HEK293T (cell line): ENCODE data around the gene ERN1.

Source experiments
- CTCF ChIA-PET: fragments of 350-600 bp; formaldehyde crosslinking; extraction: SDS; loops from one replicate; lab custom pipeline; 2021; ENCODE audit warnings: antibody characterized with exemption, inconsistent platforms; lab: Yijun Ruan, JAX
- POLR2A ChIA-PET: fragments of 350-600 bp; formaldehyde crosslinking; extraction: SDS; loops from one replicate; lab custom pipeline; 2020; ENCODE audit warnings: antibody characterized with exemption, inconsistent platforms; lab: Yijun Ruan, JAX
- DNase-seq: peaks from one replicate; pipeline ENCODE4 v3.0.0; 2012; ENCODE audit warnings: mixed read lengths; ENCODE audit errors: extremely low spot score
- ARNT ChIP-seq: fragments of 450-650 bp; IDR thresholded peaks from 2 replicates; pipeline ENCODE4 v1.6.1; 2017; ENCODE audit warnings: mild to moderate bottlenecking
- BHLHE40 ChIP-seq: fragments of 450-650 bp; IDR thresholded peaks from 2 replicates; pipeline ENCODE4 v1.6.1; 2016; ENCODE audit warnings: mild to moderate bottlenecking, moderate library complexity, borderline replicate concordance
- CTBP1 ChIP-seq: fragments of 450-650 bp; IDR thresholded peaks from 2 replicates; pipeline ENCODE4 v1.6.1; 2016; ENCODE audit warnings: borderline replicate concordance
- ELF4 ChIP-seq: fragments of 450-650 bp; IDR thresholded peaks from 2 replicates; pipeline ENCODE4 v1.6.1; 2017; ENCODE audit warnings: antibody characterized with exemption
- FOXA1 ChIP-seq: fragments of 450-650 bp; IDR thresholded peaks from 2 replicates; pipeline ENCODE4 v1.6.1; 2016; ENCODE audit warnings: mild to moderate bottlenecking
- FOXK2 ChIP-seq: fragments of 450-650 bp; IDR thresholded peaks from 2 replicates; pipeline ENCODE4 v1.6.1; 2016; ENCODE audit warnings: mild to moderate bottlenecking
- FOXM1 ChIP-seq: fragments of 450-650 bp; IDR thresholded peaks from 2 replicates; pipeline ENCODE4 v1.6.1; 2017; ENCODE audit warnings: mild to moderate bottlenecking, borderline replicate concordance
- HDGF ChIP-seq: fragments of 450-650 bp; IDR thresholded peaks from 2 replicates; pipeline ENCODE4 v1.6.1; 2017; ENCODE audit warnings: antibody characterized with exemption, borderline replicate concordance
- L3MBTL2 ChIP-seq: fragments of 450-650 bp; conservative IDR thresholded peaks from 2 replicates; pipeline ENCODE4 v1.6.1; 2016; ENCODE audit warnings: mild to moderate bottlenecking
- LEF1 ChIP-seq: fragments of 450-650 bp; IDR thresholded peaks from 2 replicates; pipeline ENCODE4 v1.6.1; 2017; ENCODE audit warnings: mild to moderate bottlenecking, borderline replicate concordance
- NFRKB ChIP-seq: fragments of 450-650 bp; IDR thresholded peaks from 2 replicates; pipeline ENCODE4 v1.6.1; 2016; ENCODE audit warnings: mild to moderate bottlenecking, moderate library complexity
- PKNOX1 ChIP-seq: fragments of 450-650 bp; IDR thresholded peaks from 2 replicates; pipeline ENCODE4 v1.6.1; 2016
- SP1 ChIP-seq: fragments of 450-650 bp; IDR thresholded peaks from 2 replicates; pipeline ENCODE4 v1.6.1; 2017
- SUZ12 ChIP-seq: fragments of 450-650 bp; IDR thresholded peaks from 2 replicates; pipeline ENCODE4 v1.6.1; 2016; ENCODE audit warnings: mild to moderate bottlenecking
- TARDBP ChIP-seq: fragments of 450-650 bp; IDR thresholded peaks from 2 replicates; pipeline ENCODE4 v1.6.1; 2016
- ZNF384 ChIP-seq: fragments of 450-650 bp; IDR thresholded peaks from 2 replicates; pipeline ENCODE4 v1.6.1; 2016

The ERN1 gene

DNA sequence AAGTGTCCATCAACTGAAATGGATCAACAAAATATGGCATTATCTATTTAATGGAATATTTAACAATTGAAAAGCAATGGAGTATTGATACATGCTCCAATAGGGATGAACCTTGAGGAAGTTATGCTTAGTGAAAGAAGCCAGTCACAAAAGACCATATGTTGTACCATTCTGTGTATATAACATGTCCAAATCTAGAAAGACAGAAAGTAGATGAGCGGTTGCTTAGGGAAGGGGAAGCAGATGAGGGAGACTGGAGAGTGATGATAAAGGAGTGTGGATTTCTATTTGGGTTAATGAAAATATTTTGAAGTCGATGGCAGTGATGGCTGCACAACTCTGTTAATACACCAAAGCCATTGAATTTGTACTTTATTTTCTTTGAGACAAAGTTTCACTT is 8.5 kb upstream of the ERN1 start:
- no peak for DNase-seq
- POLR2A ChIA-PET, result no interaction called here
- CTCF ChIA-PET, result no interaction called here
- TF ChIP-seq NFRKB (no peak), L3MBTL2 (no peak), HDGF (no peak), ZNF384 (no peak), BHLHE40 (no peak), CTBP1 (no peak), PKNOX1 (no peak), TARDBP (no peak), FOXK2 (no peak), LEF1 (no peak), FOXM1 (no peak), SP1 (no peak), FOXA1 (no peak), ARNT (no peak), SUZ12 (no peak), ELF4 (no peak)

- no peak for TF ChIP-seq PKNOX1
- no peak for TF ChIP-seq CTBP1
- no peak for TF ChIP-seq LEF1
- no peak for TF ChIP-seq ELF4
- TF ChIP-seq ZNF384, result no peak
- TF ChIP-seq NFRKB, result no peak
- no peak for TF ChIP-seq FOXK2
- TF ChIP-seq FOXM1, result no peak
- TF ChIP-seq HDGF, result no peak
- no peak for TF ChIP-seq L3MBTL2
- no peak for TF ChIP-seq TARDBP
- TF ChIP-seq SUZ12, result no peak
- TF ChIP-seq FOXA1, result no peak
- no peak for TF ChIP-seq ARNT
- TF ChIP-seq BHLHE40, result no peak
- no peak for TF ChIP-seq SP1
- ChIA-PET CTCF (interaction anchor here (0.8 to 4.3 kb wide), 4 partner anchors 10 to 146 kb away, joined by 3 to 106 read pairs (median 34); no protein-coding TSS in a partner anchor), POLR2A (interaction anchor here (3.6 kb wide), 1 partner anchor 11 kb away, joined by 20 read pairs; no protein-coding TSS in a partner anchor)
- DNase-seq, result no peak
Observed at GRCh38 chr17:64135000-64135399, 5.1 kb upstream of the ERN1 start.

GRCh38 chr17:64134216-64134970 is 4.4 kb upstream of the ERN1 start:
- no peak for DNase-seq
- POLR2A ChIA-PET, result interaction anchor here (0.6 to 3.6 kb wide), 4 partner anchors 11 to 106 kb away, joined by 3 to 20 read pairs (median 6); no protein-coding TSS in a partner anchor
- CTCF ChIA-PET, result interaction anchor here (0.7 to 4.3 kb wide), 30 partner anchors 10 to 224 kb away, joined by 3 to 106 read pairs (median 4); no protein-coding TSS in a partner anchor
- no peak for TF ChIP-seq FOXK2
- TF ChIP-seq CTBP1, result no peak
- TF ChIP-seq SP1, result no peak
- no peak for TF ChIP-seq LEF1
- no peak for TF ChIP-seq SUZ12
- no peak for TF ChIP-seq BHLHE40
- no peak for TF ChIP-seq ZNF384
- TF ChIP-seq PKNOX1, result no peak
- TF ChIP-seq L3MBTL2, result no peak
- TF ChIP-seq FOXM1, result no peak
- no peak for TF ChIP-seq ARNT
- TF ChIP-seq FOXA1, result no peak

DNA sequence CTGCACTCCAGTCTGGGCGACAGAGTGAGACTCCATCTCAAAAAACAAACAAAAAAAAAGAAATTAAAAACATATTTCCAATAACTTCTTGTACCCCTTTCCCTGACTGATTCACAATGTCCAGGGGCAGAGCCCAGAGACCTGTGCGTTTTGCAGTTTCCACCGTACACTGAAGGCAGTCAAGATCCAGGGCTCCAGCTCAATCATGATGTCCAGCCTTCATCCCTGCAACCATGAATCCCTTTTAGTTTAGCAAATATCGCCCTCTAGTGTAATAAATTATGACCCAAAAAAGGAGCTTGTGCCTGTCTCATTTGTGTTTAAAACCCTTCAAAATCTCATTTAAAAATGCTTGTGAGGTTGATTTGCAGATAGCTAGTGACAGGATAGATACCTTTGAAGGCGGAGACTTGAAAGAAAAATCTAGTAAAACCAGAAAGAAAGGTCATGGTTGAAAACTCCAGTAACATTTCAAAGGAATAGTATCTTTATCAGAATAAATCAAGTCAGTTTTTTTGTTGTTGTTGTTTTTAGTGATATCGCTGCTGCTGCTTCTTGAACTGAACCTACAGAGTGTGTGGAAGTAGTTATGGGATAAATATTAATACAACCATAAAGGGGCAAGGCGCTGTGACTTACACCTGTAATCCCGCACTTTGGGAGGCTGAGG is 3.7 kb upstream of the ERN1 start:
- ChIA-PET POLR2A (interaction anchor here (0.6 to 3.6 kb wide), 4 partner anchors 12 to 105 kb away, joined by 3 to 20 read pairs (median 6); no protein-coding TSS in a partner anchor), CTCF (interaction anchor here (0.6 to 4.3 kb wide), 34 partner anchors 9 to 269 kb away, joined by 3 to 106 read pairs (median 4); partner anchors contain the start of gene ICAM2)
- peak; percentile 67 for DNase-seq
- peak; percentile 50; the same call in 1 of the 2 replicates for TF ChIP-seq PKNOX1
- TF ChIP-seq FOXK2, result no peak
- no peak for TF ChIP-seq ZNF384
- TF ChIP-seq NFRKB, result no peak

DNA sequence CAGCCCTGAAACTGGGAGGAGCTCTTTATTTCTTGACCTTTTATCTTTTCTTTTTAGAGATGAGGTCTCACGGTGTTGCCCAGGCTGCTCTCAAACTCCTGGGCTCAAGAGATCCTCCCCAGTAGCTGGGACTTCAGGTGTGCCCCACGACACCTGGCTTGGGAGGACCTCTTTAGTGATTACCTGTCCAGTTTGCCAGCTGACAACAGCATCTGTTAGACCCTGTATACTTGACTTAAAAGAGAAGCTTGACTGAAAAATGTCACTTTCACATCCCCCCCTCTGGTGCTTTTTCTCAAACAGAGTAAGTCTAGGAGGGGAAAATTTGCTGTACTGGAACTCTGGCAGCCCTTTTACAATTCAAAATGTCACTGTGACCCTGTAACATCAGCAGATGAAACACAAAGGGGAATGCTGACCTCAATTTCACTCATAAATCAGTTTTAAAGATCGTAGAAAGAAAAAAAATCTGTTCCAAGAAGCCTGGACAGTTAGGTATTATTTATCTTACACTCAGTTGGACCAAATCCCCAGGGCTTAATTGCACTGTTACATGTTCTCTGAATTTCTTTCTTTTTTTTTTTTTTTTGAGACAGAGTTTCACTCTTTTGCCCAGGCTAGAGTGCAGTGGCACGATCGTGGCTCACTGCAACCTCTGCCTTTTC is 1.8 kb upstream of the ERN1 start:
- TF ChIP-seq HDGF (no peak), ZNF384 (peak; percentile 42; the same call in 1 of the 2 replicates)
- no peak for DNase-seq
- ChIA-PET CTCF (interaction anchor here (0.7 to 3.7 kb wide), 6 partner anchors 69 to 185 kb away, joined by 3 to 106 read pairs (median 4); no protein-coding TSS in a partner anchor), POLR2A (interaction anchor here (3.0 to 3.7 kb wide), 2 partner anchors 14 to 68 kb away, joined by 12 to 36 read pairs; no protein-coding TSS in a partner anchor)
